Ascending aorta (tissue), 2 donors: Measurements from ENCODE around the gene ELAC2. TPM values are rescaled to one million over a fixed set of nuclear protein-coding genes. Genes with fewer than 3 reads are reported as not detected.

Experiments
- DNase-seq, 2 donors: peaks; one replicate each; pipeline ENCODE4 v3.0.0-alpha.2; 2019; ENCODE audit warnings: low spot score in 2 of 2
- H3K27ac ChIP-seq, 2 donors: fragments of 200-600 bp; sonication (generic); one replicate each; pipeline ENCODE4 v1.5.1; 2016 to 2017; ENCODE audit warnings: mild to moderate bottlenecking in 1 of 2
- H3K27me3 ChIP-seq: fragments of 200-600 bp; sonication (generic); one replicate; pipeline ENCODE4 v1.5.1; 2017
- H3K36me3 ChIP-seq, 2 donors: fragments of 200-600 bp; sonication (generic); one replicate each; pipeline ENCODE4 v1.5.1; 2016
- H3K4me1 ChIP-seq, 2 donors: fragments of 200-600 bp; sonication (generic); one replicate each; pipeline ENCODE4 v1.5.1; 2016 to 2017; ENCODE audit warnings: mild to moderate bottlenecking in 1 of 2
- H3K4me3 ChIP-seq, 2 donors: fragments of 200-600 bp; sonication (generic); one replicate each; pipeline ENCODE4 v1.5.1; 2016 to 2017; ENCODE audit warnings: mild to moderate bottlenecking in 1 of 2
- H3K9me3 ChIP-seq, 2 donors: fragments of 200-600 bp; sonication (generic); one replicate each; pipeline ENCODE4 v1.5.1; 2016
- intact Hi-C: fragments of 100-400 bp; cut with DNase I; formaldehyde crosslinking; loops from one replicate; pipeline ENCODE4 v1.15.1; 2023
- total RNA-seq: library from RNA; depleted of rRNA; stranded (reverse); fragments of >200 nt; gene quantifications from one replicate; pipeline ENCODE4 v1.1.0, GENCODE V29; 2016
- TF ChIP-seq, protein P1 (sequence below), 3 experiments: fragments of 200-600 bp in 2 of 3; fragments of 450-650 bp in 1 of 3; sonication (generic) in 2 of 3; IDR thresholded peaks; one replicate each; pipeline ENCODE4 v1.5.1; 2016 to 2019; ENCODE audit warnings: antibody characterized with exemption in 3 of 3, mild to moderate bottlenecking in 1 of 3, moderate library complexity in 1 of 3

The ELAC2 gene
- total RNA-seq, 1 donor from 2014 or later = 190 TPM

DNA sequence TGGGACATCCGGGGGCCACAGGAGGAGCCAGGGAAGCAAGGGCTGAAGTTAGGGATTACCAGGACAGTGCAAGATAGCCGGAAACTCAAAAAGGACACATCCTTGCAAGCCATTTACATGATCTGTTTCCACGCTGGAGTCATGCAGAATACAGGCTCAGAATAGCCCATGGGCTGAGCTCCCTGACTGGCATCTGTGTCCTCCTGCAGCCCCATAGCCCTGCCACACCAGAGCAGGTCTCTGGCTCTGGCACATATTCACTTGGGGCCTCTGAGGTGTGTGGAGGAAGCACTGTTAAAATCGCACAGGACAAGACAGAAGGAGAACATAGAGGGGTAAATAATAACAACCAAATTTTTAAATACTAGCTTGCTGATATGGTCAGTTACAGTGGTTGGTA is 65.8 kb downstream of the ELAC2 start:
- no peak for DNase-seq
- no peak overlapping the region for H3K4me3 ChIP-seq
- H3K36me3 ChIP-seq = peaks cover 17 to 31% of the 10 kb centered on the region in 2 donors
- no peaks in the 10 kb centered on the region for H3K4me1 ChIP-seq
- H3K27me3 ChIP-seq = no peaks in the 10 kb centered on the region
- TF ChIP-seq, protein P1, sequence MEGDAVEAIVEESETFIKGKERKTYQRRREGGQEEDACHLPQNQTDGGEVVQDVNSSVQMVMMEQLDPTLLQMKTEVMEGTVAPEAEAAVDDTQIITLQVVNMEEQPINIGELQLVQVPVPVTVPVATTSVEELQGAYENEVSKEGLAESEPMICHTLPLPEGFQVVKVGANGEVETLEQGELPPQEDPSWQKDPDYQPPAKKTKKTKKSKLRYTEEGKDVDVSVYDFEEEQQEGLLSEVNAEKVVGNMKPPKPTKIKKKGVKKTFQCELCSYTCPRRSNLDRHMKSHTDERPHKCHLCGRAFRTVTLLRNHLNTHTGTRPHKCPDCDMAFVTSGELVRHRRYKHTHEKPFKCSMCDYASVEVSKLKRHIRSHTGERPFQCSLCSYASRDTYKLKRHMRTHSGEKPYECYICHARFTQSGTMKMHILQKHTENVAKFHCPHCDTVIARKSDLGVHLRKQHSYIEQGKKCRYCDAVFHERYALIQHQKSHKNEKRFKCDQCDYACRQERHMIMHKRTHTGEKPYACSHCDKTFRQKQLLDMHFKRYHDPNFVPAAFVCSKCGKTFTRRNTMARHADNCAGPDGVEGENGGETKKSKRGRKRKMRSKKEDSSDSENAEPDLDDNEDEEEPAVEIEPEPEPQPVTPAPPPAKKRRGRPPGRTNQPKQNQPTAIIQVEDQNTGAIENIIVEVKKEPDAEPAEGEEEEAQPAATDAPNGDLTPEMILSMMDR (IDR thresholded peaks at IDR 0.05) = no peak
- intact Hi-C loops = no loop called here
- no peak overlapping the region for H3K27ac ChIP-seq
- no peaks in the 10 kb centered on the region for H3K9me3 ChIP-seq

DNA sequence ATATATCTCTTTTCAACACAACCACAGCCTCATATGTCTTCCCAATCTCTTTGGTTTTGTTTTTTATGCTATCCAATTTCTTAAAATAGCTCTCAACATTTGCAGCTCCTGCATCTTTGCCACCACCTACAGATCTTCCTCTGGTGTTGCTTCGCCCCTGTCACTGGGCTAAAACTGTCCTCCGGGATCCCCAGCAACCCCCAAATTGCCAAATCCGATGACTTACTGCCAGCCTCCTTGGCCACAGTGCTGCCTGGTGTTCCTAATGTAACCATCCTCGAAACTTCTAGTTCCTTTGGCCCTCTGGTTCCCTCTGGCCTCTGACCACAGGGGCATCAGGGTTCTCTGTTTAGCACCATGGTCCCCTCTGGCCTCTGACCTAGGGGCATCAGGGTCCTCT is 70.8 kb downstream of the ELAC2 start:
- intact Hi-C loops = no loop called here
- no peak overlapping the region for H3K27ac ChIP-seq
- peaks cover 0 to 19% of the 10 kb centered on the region in 2 donors for H3K36me3 ChIP-seq
- no peaks in the 10 kb centered on the region for H3K27me3 ChIP-seq
- TF ChIP-seq, protein P1 (IDR thresholded peaks at IDR 0.05) = no peak
- no peaks in the 10 kb centered on the region for H3K4me1 ChIP-seq
- H3K4me3 ChIP-seq = no peak overlapping the region
- H3K9me3 ChIP-seq = no peaks in the 10 kb centered on the region
- no peak for DNase-seq

Other genes starting within 250 kb of the ELAC2 start
- gene ARHGAP44, start 228.5 kb downstream of the ELAC2 start, total RNA-seq = 19.3 TPM